Measurements from ENCODE around the gene MAPRE3. TPM values are rescaled to one million over a fixed set of nuclear protein-coding genes. Genes with fewer than 3 reads are reported as not detected.
A peak's percentile ranks its signal among the peaks of the same experiment; 100 is the strongest.

Gene MAPRE3
- total RNA-seq, 2 experiments from 2014 or later = 4.4 TPM

DNA sequence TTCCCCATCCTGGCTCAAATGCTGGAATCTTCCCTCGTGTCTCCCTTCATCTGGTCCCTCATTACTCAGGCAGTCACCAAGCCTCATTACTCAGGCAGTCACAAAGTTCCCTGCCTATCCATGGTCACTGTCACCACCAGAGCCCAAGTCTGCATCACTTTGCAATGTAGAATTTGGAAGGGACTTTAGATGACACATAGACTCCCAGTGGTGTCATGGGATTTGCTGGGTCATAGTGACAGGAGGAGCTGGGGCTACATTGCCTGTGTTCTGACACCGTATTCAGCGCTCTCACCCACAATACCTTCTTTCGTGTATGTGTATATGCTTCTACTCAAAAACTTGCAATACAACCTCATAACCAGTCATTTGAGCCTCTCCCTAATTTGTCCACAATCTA, 105.9 kb downstream of the MAPRE3 start:
- Mint-ChIP-seq H3K9me3 (no peaks in the 10 kb centered on the region), H3K4me3 (no peak overlapping the region), H3K4me1 (ENCODE audit: low read depth) (peaks cover 47% of the 10 kb centered on the region), H3K36me3 (no peaks in the 10 kb centered on the region), H3K27me3 (no peaks in the 10 kb centered on the region), H3K27ac (peak overlapping the region; percentile 58)
- no peak for DNase-seq
- intact Hi-C loops (cut with micrococcal nuclease) = no loop called here
- POLR2A ChIA-PET = interaction anchor here (1.1 kb wide), 1 partner anchor 25 kb away, joined by 3 read pairs; the partner anchor contains the start of gene AGBL5
- CTCF ChIA-PET = interaction anchor here (0.8 kb wide), 1 partner anchor 114 kb away, joined by 6 read pairs; no protein-coding TSS in a partner anchor

Other genes starting within 250 kb of the MAPRE3 start
- 1 to 10 TPM; 6.6 to 6.8 TPM for gene SLC35F6, start 206.4 kb upstream of the MAPRE3 start, total RNA-seq
- 10 to 100 TPM; 36.7 to 37.8 TPM for gene CENPA, start 184.6 kb upstream of the MAPRE3 start, total RNA-seq
- gene DPYSL5, start 122.5 kb upstream of the MAPRE3 start, total RNA-seq = not detected
- 10 to 100 TPM; 52.4 to 60.1 TPM for gene TMEM214, start 62.3 kb downstream of the MAPRE3 start, total RNA-seq
- 10 to 100 TPM; 12.9 to 14.1 TPM for gene AGBL5, start 81.0 kb downstream of the MAPRE3 start, total RNA-seq
- gene OST4, start 101.0 kb downstream of the MAPRE3 start, total RNA-seq = 100 to 1,000 TPM; 307 to 310 TPM
- under 1 TPM; 0.29 to 0.51 TPM for gene EMILIN1, start 108.0 kb downstream of the MAPRE3 start, total RNA-seq
- gene KHK, start 116.1 kb downstream of the MAPRE3 start, total RNA-seq = 10 to 100 TPM; 12.7 to 13.3 TPM
- gene CGREF1, start 148.5 kb downstream of the MAPRE3 start, total RNA-seq = 1 to 10 TPM; 2.7 to 2.9 TPM
- under 1 TPM; 0.29 to 0.76 TPM for gene ABHD1, start 153.2 kb downstream of the MAPRE3 start, total RNA-seq
- gene PREB, start 164.0 kb downstream of the MAPRE3 start, total RNA-seq = 10 to 100 TPM; 64.7 to 65.4 TPM
- gene PRR30, start 168.8 kb downstream of the MAPRE3 start, total RNA-seq = not detected
- not detected for gene TCF23, start 178.4 kb downstream of the MAPRE3 start, total RNA-seq
- 10 to 100 TPM; 84.0 to 92.7 TPM for gene ATRAID, start 241.4 kb downstream of the MAPRE3 start, total RNA-seq
- gene SLC5A6, start 241.6 kb downstream of the MAPRE3 start, total RNA-seq = 10 to 100 TPM; 29.2 to 30.2 TPM
- 100 to 1,000 TPM in 1 of 2 experiments, 10 to 100 TPM in 1; 99.7 to 102 TPM for gene CAD, start 246.7 kb downstream of the MAPRE3 start, total RNA-seq